ENCODE measurements around the gene ERBB4. TPM values are rescaled to one million over a fixed set of nuclear protein-coding genes. Genes with fewer than 3 reads are reported as not detected.

ERBB4 gene
- not detected in 2 replicates for total RNA-seq

GRCh38 chr2:212538305-212539071 is at the start of gene ERBB4:
TSS of gene ERBB4 (minus strand) at chr2:212538802. CDS start at chr2:212538530, 272 bp downstream.

